GM21786 (cell line): Measurements from ENCODE around the gene SAV1.
"Not testable (repeated sequence)": the region's sequence is repeated elsewhere in the genome, so short reads cannot be mapped to it uniquely, and the experiment has no call there.

ENCODE experiments used
- ATAC-seq: cut with Tn5 transposase; IDR thresholded peaks from one replicate; pipeline ENCODE4 v1.9.1; 2021; ENCODE audit not compliant: unreplicated experiment

SAV1 gene

DNA sequence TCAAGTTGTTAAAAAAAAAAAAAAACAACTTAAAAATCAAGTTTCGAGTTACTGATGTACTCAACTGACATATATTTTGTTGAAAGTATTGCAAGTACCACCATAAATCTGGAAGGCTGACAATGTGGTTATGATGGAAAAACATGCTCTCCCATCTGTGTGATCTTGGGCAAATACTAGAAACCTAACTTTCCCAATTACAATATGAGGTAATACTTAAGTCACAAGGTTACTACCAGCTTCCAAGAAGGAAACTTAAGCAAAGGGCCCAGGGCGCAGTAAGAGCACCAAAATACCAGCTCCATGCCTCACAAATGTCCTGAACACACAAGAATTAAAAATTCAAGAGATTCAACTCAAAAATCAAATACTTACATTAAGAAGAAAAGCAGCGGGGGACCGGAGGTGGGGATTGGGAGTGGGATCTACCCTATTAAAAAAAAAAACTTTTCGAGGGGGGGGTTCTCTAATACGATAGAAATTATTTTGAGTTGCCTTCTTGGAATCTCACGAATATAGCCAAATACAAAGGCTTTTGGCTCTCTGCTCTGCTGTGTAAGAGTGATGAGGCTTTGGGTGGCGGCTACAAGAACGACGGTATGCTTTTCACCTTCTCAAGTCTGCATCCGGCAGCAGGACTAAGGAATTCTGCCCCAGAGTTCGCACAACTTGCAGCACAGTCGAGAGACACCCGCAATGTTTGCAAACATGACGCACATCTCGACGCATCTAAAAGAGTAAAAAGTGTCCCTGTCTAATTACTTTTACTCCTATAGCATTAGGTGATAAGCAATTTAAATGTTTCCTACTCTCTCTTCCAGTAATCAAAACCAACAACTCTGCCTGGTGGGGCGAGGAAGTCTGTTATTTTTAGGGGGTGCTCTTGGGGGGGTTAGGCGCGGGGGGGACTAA lies 1.1 kb downstream of the SAV1 start:
- no peak for ATAC-seq

DNA sequence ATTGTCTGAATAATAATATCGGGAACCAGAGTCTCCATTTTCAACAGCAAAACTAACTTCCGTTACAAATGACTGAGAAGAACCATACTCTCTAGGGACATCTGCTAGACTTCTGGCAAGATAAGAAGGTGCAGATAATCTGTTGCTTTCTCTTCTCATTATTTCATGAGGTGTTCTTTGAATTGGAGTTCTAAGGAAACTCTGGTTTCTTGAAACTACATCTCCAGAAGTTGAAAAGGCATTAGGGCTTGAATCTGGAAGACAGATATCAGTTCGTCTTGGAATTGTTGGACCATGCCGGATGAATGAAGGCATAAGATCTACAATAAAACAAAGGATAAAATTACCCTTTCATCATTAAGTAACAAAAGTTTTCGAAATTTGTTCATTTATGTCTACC lies 2.8 kb downstream of the SAV1 start:
- not testable (repeated sequence) for ATAC-seq

DNA sequence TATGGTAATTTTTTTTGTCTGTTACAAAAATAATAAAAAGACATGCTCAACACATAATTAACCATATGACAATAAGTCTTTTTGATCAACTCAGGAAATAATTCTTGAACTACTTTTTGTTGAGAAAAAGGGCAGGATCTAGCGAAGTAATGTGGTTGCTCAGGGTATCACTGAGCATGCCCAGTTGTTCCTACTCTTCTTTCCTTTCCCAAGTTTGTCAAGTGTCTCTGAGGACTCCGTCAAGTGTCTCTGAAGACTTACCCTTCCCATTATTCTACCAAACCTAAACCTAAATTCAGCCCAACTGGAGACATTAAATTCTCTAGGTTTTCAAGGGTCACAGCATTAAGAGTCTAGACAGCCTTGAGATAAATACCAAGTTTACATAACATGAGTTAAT lies 3.5 kb downstream of the SAV1 start:
- not testable (repeated sequence) for ATAC-seq

DNA sequence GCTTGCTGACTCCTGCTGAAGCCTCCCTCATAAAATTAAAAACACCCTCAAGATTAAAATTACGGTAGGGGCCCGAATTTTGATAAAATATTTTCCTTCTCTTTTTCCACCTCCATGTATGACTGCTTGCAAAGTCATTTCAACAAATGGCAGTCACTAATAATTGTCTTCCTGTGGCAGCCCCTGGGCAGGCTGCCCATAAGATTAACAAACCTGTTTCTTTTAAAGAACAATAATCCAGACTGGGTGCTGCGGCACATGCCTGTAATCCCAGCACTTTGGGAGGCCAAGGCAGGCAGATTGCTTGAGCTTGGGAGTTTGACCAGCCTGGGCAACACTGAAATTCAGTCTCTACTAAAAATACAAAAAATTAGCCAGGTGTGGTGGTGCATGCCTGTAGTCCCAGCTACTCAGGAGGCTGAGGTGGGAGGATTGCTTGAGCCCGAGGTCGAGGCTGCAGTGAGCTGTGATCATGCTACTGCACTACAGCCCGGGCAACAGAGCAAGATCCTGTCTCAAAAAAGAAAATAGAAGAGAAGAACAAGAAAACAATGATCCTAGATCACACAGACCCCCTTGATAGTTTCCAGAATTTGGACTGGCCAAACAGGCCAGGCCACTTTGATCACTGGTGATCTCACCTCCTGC lies 8.7 kb downstream of the SAV1 start:
- ATAC-seq = no peak

DNA sequence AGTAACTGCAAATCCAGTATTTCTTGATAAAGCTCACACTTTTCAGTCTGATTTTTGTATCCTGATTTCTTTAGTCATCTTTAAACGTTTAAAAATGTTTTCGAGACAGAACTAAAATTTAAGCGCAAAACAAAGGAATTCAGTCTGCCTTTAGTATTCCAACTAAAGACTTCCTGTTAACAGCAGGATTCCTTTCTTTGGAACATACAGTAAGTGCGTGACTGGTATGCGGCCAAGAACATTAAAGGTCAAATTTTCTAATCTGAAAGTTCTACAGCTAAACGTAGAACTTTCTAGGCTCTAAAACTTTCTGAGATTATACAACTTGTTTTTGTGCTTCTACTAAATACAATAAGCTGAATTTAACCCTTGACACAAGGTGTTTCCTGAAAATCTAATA lies 9.9 kb downstream of the SAV1 start:
- ATAC-seq = no peak

DNA sequence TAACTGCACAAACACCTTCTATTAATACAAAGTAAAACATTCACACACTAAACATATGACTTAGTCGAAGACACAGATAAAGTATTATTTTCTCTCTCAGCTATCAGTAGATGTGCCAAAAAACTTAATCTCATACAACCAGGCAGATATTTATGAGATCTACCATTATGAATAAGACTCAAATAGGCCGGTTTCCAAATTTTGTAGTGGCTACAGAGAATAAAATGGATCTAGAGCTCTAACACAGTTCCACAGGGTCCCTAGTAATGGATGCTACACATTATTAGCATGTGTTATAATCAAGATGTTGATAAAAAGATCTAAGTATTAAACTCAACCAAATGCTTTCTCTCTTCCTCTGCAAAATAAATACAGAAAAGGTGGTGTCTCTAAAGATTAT lies 10.4 kb downstream of the SAV1 start:
- no peak for ATAC-seq

DNA sequence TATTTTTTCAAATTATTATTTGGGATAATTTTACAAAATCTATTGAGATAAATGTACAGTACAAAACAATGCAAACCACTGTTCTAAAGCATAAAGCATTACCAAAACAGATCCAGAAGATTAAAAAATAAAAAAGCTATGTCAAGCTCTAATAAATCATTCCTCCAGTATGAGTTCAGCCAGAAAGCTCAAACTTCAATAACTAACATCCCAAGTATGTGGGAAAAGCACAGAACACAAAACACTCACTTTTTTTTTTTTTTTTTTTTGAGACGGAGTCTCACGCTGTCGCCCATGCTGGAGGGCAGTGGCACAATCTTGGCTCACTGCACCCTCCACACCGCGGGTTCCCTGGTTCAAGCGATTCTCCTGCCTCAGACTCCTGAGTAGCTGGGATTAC lies 11.3 kb downstream of the SAV1 start:
- no peak for ATAC-seq

DNA sequence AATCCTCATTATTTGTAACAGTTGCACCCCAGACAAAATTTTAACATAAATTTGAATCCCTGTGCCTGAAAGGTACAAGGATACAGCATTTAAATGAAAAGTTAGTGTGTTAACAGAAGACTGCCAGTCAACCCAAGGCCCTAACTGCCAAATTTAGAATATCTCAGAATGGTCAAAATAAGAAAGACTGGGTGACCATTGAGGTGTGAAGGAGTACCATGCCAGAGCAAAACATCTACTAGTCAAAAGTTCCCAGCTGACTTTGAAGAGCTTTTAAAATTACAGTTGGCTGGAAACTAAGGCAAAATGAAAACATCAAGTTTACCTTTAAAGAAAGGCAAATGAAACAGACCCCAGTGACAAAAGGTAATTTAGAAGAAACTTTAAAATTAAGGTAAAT lies 18.4 kb downstream of the SAV1 start:
- ATAC-seq = no peak

DNA sequence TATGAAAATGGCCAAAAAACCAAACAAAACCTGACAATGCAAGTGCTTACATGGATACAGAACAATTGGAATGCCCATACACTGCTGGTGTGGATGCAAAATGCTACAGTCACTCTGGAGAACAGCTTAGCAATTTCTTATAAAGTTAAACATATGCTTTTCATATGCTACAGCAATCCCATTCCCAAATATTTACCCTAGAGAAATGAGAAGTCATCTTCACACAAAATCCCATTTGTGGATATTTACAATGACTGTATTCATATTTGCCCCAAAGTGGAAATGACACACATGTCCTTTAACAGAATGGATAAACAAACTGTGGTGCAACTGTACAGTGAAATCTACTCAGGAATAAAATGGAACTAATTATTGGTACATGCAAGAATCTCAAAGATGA lies 20.4 kb downstream of the SAV1 start:
- ATAC-seq = no peak

DNA sequence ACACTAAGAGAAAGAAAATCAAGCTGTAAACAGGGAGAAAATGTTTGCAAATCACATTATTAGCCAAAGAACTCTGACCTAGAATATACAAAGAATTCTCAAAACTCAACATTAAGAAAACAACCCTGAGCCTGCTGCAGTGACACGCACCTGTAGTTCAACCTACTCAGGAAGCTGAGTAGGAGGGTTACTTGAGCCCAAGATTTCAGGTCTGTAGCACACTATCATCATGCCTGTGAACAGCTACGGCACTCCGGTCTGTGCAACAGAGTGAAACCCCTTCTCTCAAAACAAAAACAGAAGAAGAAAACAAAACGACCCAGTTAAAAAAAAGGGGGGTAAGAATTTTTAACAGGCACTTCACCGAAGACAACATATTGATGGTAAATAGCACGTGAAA lies 20.8 kb downstream of the SAV1 start:
- ATAC-seq = peak; percentile 91

DNA sequence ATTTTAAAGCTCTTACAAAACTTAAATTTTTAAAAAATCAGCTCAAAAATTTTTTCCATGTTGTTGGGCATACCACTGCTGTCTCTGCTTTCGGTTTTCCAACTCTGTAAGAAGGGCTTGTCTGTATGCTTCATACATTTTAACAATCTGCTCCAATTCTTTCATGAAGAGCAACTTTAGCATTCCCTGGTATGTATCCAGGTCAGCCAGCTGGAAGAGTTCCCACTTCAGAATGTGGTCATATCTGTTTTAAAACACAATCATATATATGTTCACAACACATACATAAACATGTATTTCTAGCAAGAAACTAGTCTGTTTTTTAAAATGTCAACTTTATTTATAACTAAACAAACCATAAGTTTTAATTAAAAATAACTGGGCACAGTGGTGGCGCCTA lies 33.0 kb downstream of the SAV1 start:
- ATAC-seq = no peak

DNA sequence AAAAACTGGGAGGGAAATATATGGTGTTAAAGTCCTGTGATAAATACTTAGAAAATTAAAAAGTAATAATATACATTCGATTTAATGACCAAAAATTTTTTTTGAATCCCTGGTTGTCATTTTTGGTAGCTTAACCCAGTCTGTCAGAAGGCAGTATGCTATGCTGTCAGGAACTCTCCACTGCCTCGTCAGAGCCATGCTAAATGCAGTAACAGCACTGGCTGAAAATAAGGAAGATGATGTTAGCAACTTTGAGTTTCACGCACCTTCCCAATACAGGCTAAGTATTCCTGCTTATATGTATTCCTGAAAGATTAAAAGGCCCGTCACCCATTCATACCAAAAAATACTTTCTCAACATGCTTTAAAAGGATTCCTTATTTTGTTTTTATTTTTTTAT lies 34.2 kb downstream of the SAV1 start:
- no peak for ATAC-seq

DNA sequence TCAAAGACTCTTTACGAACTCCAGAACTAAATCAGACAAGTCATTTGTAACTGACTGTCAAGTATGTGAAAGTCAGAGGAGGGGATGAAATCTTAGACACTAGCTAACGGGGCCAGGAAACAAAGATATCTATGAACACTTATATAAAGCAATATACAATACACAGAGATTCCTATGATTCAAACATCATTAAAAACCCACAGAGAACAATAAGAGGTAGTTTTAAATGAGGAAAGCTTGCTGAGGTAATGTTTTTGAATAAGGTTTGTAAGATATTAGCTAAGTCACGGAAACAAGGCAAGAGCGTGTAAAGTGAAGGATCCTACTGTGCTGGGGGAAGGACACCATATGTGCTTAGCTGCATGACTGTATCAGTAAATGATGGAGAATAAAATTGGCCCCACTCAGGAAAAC lies 36.7 kb downstream of the SAV1 start:
- ATAC-seq = no peak

DNA sequence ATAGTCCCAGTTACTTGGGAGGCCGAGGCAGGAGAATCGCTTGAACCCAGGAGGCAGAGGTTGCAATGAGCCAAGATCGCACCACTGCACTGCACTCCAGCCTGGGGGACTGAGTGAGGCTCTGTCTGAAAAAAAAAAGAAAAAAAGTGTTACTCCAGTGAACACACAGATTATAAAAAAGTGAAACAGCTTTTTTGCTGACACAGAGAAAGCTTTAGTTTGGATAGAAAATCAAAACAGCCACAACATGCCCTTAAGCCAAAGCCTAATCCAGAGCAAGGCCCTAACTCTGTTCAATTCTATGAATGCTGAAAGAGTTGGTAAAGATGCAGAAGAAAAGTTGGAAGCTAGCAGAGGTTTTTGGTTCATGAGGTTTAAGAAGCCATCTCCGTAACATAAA lies 43.2 kb downstream of the SAV1 start:
- ATAC-seq = not testable (repeated sequence)

DNA sequence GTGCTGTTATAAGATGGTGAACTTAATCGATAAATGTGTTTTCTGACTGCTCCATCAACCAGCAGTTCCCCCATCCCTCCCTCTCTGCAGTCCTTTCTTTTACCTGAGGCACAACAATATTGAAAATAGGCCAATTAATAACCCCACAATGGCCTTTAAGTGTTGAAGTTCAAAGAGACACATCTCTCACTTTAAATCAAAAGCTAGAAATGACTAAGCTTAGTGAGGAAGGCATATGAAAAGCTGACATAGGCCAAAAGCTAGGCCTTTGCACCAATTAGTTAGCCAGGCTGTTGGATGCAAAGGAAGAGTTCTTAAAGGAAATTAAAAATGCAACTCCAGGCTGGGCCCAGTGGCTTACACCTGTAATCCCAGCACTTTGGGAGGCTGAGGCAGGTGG lies 43.7 kb downstream of the SAV1 start:
- ATAC-seq = no peak

DNA sequence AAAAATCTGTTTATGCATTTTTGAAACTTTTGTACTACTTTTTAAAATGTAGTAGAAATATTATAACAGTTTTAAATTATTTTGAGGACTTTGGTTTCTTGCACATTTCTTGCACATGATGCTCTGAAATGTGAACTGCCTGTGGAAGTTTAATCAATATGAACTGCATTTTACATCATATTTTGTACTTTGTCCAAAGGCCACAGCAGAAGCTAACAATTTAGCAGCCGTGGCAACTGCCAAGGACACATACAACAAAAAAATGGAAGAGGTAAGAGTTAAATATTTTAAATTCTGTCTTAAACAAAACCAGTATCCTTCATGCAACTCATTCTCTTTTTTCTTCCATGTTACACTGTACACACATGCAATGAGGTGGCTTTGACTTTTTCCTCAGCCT lies 45.1 kb downstream of the SAV1 start:
- ATAC-seq = no peak

DNA sequence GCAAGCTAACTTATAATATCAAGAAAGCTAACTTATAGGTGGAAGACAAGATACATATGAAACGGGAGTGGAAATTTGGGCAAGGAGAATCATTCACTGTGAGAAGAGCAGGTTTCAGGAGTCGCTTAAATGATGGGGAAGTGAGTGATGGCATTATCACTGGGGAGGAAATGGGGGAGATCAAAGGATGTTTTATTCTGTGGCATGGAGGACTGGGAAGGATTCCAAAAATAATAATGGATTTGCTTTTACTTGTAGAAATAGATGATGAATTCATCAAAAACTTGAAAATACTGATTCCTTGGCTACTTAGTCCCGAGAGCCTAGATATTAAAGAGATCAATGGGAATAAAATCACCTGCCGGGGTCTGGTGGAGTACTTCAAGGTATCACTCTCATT lies 47.8 kb downstream of the SAV1 start:
- ATAC-seq = no peak

DNA sequence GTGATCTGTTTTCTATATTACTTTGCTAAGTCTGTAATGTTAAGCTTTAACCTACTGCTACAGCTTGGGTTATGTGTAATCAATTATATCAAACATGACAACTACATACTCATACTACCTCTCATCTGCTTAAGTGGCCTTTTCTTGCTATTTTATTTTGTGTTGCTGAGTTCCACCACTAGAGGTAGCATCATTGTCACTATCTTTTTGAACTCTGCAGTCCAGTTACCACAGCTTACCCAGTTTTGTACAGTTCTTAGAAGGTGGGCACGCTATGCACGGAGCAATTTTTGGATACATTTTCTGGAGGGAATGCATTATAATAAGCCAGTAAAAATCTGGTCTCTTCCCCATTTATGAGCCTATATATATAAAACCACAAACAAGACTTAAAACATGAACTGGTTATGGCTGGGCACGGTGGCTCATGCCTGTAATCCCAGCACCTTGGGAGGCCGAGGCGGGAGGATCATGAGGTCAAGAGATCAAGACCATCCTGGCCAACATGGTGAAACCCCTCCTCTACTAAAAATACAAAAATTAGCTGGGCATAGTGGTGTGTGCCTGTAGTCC lies 48.5 kb downstream of the SAV1 start:
- ATAC-seq = no peak

DNA sequence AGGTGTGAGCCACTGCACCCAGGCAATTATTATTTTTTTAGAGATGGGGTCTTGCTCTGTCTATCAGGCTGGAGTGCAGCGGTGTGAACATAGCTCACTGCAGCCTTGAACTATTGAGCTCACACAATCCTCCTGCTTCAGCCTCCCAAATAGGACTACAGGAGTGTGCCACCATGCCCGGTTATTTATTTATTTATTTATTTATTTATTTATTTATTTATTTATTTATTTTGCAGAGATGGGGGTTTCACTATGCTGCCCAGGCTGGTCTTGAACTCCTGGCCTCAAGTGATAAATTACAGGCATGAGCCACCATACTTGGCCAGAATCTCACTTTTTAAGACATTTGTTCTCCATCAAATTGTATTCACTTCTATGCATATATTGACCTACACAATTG lies 51.8 kb downstream of the SAV1 start:
- ATAC-seq = no peak

DNA sequence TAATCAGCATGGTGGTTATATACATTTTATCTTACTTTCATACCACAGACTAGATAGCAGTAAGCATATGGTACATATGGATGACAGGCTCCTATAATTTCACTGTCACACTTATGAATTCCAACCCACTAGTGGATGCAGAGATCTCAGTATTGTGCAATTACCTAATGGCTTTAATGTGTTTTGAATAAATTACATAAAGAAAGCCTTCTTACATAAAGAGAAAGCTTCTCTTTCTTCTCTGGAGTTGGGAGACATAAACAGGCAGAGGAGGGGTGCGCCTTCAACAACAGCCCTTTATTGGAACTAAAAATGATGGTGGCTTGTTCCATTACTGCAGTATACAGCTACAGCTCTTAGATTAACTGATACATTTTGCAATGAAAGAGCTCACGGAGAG lies 52.6 kb downstream of the SAV1 start:
- ATAC-seq = no peak

DNA sequence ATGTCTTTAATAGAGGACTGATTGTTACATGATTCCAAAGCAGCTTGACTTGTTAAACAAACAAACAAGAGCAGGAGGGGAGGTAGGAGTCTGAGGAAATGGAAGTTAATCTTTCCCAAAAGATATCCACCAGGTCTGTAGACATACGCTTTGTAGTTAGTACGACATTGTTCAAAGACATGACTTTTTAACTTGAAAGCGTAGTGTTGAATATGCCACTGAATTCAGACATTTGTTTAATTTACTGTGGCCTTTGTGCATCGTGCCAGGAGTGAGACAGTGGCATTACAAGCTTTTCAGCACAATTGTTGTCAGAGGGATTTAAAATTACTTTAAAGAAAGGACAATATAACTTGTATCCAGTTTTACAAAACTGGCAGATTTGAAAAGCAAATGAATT lies 53.0 kb downstream of the SAV1 start:
- ATAC-seq = no peak

DNA sequence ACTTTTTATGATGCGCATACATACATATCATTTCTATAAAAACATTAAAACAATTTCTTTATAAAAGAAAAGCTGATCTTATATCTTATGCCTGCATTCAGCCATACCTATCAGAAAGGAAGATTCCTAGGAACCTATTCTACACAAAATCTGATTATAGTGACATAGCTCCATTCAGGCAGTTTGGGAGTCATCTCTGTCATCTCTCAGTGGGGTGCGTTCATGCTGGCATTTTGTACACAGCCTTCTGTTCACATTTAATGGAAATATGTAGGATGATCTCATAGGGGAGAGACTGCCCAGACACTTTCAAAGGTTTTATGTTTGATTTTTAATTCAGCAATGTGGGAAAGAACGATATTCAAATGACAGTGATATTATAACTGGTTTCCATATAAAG lies 55.3 kb downstream of the SAV1 start:
- no peak for ATAC-seq
